Activated T-helper 1 cell treated with Interleukin-2 at 50 U/mL for 16 hours (primary cell): ENCODE results near the gene SLC17A2.
"Not testable (repeated sequence)": the region's sequence is repeated elsewhere in the genome, so short reads cannot be mapped to it uniquely, and the experiment has no call there.

ENCODE experiments used
- DNase-seq: peaks from one replicate; pipeline ENCODE4 v3.0.0-alpha.2; 2020; ENCODE audit warnings: low read depth

SLC17A2 gene

DNA sequence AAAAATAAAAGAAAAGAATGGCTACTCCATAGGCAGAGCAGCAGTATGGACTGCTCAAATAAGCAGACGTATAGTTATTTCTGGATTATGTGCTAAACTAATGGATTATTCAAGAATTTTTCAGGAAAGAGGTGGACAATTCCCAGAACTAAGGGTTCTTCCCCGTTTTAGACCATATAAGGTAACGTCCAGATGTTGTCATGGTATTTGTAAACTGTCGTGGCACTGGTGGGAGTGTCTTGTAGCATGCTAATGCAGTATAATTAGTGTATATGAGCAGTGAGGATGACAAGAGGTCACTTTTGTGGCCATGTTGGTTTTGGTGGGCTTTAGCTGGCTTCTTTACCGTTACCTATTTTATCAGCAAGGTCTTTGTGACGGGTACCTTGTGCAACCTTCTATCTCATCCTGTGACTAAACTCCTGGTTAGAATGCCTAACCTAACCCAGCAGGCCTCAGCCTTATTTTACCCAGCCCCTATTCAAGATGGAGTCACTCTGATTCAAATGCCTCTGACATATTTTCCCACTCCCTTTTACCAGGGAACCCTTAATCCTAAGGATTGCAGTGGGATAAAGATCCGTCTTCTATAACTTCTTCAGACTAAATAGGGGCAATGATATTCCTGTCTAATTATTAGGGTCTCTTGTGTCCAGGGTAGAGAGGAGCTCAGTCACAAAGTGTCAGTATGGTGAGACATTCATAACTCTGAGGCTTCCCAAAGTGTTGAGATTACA lies 21.0 kb upstream of the SLC17A2 start:
- no peak for DNase-seq

DNA sequence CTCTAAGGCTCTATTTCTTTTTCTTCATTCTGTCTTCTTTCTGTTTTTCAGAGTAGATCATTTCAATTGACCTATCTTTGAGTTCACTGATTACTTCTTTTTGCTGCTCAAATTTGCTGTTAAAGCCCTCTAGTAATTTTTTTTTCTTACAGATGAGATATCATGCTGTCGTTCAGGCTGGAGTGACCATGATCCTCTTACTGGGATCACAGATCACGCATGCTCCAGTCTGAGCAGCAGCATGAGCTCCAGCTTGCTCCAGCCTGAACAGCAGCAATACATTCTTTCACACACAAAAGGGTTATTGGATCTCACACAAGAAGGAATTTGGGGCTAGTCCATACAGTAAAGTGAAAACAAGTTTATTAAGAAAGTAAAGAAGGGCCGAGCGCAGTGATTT lies 19.8 kb upstream of the SLC17A2 start:
- no peak for DNase-seq

DNA sequence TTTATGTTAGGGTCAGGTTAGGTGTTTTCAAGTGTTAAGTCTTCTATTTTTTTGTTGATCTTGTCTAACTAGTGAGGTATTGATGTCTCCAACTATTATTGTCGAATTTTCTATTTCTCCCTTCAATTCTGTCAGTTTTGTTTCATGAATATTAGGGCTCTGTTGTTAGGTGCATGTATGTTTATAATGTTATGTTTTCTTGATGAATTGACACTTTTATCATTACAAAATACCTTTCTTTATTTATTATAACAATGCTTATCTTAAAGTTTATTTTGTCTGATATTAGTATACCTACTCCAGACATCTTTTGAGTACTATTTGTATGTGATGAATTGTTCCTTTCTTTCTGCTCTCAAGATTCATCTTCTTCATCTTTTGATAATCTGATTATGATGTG lies 19.2 kb upstream of the SLC17A2 start:
- DNase-seq, result no peak

DNA sequence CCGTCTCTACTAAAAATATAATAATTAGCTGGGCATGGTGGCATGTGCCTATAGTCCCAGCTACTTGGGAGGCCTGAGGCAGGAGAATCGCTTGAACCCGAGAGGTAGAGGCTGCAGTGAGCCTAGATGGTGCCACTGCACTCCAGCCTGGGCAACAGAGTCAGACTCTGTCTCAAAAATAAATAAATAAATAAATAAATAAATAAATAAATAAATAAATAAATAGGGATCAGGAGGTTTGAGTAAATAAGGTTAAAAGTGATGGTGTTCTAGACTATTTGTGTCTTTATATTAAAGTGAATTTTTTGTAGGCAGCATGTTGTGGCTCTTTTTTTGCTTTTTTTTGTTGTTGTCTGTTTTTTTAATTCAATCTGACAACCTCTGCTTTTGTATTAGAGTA lies 17.0 kb upstream of the SLC17A2 start:
- not testable (repeated sequence) for DNase-seq

DNA sequence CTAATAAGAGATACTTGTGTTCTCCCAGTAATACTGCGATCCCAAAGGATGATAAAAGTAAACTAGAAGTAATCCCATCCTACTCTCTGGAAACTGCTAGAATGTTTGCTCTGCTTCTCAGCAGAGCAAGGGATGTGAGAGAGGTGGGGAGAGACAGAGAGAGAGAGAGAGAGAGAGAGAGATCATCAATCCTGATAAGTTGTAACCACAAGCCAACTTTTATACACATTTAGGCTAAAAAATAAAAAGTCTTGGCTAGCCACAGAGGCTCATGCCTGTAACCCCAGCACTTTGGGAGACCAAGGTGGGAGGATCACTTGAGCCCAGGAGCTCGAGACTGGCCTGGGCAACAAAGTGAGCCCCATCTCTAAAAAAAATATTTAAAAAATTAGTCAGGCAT lies 16.1 kb upstream of the SLC17A2 start:
- DNase-seq, result no peak

DNA sequence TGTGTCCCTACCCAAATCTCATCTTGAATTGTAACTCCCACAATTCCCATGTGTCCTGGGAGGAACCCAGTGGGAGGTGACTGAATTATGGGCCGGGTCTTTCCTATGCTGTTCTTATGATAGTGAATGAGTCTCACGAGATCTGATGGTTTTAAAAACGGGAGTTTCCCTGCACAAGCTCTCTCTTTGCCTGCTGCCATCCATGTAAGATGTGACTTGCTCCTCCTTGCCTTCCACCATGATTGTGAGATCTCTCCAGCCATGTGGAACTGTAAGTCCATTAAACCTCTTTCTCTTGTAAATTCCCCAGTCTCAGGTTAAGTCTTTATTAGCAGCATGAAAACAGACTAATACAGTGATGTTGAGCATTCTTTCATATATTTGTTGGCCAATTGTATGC lies 15.2 kb upstream of the SLC17A2 start:
- not testable (repeated sequence) for DNase-seq

DNA sequence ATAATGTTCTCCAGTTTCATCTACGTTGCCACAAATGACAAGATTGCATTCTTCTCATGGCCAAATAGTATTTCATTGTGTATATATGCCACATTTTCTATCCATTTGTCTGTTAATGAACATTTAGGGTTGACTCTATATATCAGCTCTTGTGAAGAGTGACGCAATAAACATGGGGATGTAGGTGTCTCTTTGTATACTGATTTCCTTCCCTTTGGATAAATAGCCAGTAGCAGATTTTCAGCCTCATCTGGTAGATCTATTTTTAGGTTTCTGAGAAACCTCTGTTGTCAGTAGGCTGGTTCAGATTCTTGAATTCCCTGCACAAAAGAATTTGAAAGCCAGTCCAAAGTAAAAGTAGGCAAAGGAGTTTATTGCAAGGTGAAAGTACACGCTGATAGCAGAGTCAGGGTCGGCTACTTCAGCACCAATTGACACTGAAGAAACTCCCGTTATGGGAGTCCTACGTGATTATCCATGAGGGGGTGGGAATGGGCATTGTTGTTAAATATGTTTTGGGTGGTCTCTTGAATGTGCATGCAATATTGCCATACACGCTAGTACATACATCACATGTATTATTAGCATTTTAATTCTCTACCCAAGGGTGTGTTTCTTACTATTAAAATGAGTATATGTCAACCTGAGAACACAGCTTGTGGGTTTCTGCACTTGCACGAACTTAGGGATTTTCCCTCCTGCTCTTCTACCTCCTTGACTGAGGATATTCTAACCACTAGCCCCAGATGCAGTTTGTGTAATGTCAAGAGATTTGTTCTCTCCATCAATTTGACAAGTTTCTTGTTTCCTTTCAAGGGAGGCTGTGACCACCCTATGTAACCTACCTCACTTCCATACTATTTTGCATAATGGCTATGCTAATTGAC lies 14.4 kb upstream of the SLC17A2 start:
- DNase-seq, result no peak

DNA sequence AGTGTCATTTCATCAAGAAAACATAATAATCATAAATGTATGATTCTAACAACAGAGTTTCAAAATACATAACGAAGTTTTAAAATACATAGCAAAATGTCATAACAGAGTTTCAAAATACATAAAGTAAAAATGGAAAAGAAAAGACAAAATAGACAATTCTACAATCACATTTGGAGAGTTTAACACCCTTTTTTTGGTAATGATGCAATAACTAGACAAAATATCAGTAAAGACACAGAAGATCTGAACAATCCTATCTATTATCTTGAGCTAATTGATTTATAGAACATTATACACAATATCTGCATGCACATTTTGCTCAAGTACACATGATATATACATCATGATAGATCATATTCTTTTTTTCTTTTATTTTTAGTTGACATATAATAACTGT lies 13.4 kb upstream of the SLC17A2 start:
- DNase-seq, result no peak

DNA sequence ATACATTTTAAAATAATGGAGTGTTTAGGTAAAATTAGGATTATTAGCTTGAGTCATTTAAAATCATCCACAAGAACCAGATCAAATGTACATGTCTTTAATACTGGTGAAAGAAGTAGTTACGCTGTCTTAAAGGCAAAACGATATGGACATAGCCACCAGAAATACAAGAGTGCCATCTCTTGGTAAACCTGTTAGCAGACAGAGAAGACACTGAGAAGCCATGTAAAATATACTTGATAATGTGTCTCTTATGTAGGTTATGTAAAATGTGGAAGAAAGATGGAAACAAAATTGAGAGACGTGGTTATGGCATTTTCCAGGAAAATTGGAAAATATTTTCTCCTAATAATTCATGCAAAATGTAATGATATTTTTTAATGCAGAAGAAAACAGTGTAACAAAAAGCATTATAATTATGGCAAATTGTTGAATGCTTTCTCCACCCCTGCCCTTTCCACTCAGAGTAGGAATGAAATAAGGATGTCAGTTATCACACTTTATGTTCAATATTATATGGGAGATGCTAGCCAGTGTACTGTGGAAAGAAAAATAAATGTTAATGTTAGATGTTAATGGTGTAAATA lies 12.2 kb upstream of the SLC17A2 start:
- DNase-seq, result no peak

DNA sequence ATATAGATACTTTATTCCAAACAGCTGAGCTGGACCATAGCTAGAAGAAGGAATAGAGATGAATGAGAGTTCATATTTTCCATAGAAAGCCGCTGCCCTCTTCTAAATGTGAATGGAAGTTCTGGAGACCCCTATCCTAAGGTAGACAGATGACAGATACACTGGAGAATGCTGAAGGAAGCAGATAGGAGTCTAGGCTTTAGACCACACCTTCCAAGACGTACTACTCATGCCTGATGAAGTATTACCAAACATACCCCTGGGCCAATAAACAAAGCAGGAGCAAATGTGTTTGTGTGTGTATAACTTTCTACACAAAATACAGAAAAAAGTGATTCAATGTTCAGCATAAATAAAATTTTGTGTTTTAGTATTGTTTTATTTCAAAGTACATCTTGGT lies 9.1 kb upstream of the SLC17A2 start:
- no peak for DNase-seq

DNA sequence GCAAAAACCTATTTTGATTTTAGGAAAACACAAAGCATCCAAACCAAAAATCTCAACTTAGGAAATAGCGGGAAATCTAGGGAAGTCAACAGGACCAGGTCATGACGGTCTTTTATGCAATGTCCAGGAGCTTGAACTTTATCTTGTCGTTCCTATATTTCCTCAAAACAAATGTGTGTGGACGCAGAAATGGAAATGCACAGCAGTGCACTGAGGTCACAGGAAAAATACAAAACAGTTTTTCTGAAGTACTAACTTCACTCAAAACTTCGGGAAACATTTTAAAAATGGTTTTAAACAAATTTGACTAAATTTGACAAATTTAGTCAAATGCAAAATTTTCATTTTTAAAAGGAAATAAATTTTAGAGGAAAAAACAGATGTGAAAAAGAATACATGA lies 5.5 kb upstream of the SLC17A2 start:
- no peak for DNase-seq

DNA sequence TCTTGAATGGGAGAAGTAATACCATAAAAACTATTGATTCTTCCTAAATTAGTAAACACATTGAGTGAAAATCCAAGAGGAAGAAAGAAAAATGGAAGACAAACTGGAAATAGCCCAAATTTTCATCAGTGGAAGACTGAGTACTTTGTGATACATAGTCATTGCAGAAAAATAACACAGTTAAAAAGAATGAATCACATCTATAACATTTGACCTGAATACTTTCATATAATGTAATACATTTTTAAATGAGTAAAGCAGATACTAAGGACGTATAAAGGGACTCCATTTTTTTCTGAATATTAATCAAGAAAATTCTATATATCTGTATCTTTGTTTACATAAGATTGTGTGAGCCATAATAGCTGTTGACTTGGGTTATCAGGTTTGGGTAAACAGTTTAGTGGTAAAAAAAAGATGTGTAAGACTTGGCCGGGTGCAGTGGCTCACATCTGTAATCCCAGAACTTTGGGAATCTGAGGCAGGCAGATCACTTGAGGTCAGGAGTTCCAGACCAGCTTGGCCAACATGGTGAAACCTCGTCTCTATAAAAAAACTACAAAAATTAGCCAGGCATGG lies 4.3 kb upstream of the SLC17A2 start:
- DNase-seq, result no peak

DNA sequence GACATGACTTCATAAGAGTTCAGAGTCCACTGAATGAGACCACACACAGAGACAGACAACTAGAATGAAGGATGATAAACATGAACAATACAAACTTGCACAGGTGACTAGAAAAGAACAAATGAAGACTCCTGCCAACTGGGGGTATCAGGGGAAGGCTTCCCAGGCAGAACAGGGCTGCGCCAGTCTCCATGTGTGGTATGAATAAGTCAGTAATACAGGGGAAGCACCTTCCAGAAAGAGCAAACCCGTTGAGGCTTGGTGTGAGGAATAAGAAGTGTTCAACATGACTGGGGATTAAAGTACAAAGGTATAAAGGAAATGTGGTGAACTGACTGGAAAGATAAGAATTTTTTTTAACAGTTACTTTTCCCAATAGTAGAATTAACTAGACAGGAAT lies 3.7 kb upstream of the SLC17A2 start:
- DNase-seq, result no peak

DNA sequence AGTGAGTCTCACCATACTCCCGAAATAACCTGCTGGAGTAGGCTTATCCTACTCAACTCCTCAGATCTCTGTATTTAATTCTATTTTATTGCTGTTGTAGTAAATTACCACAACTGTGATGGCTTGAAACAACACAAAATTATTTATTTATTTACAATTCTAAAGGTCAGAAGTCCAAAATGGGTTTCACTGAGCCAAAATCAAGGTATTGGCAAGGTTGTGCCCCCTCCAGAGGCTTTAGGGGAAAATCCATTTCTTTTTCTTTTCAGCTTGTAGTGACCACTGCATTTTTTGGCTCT lies 869 bp upstream of the SLC17A2 start:
- no peak for DNase-seq

DNA sequence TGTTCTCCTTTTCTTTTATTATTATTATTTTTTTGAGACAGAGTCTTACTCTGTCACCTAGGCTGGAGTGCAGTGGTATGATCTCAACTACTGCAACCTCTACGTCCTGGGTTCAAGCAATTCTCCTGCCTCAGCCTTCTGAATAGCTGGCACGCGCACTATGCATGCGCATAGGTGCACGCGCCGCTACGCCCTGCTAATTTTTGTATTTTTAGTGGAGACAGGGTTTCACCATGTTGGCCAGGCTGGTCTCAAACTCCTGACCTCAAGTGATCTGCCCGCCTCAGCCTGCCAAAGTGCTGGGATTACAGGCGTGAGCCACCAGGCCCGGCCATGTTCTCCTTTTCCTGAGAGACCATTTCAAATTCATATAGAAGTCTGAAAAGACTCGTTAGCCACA lies 706 bp downstream of the SLC17A2 start:
- not testable (repeated sequence) for DNase-seq

DNA sequence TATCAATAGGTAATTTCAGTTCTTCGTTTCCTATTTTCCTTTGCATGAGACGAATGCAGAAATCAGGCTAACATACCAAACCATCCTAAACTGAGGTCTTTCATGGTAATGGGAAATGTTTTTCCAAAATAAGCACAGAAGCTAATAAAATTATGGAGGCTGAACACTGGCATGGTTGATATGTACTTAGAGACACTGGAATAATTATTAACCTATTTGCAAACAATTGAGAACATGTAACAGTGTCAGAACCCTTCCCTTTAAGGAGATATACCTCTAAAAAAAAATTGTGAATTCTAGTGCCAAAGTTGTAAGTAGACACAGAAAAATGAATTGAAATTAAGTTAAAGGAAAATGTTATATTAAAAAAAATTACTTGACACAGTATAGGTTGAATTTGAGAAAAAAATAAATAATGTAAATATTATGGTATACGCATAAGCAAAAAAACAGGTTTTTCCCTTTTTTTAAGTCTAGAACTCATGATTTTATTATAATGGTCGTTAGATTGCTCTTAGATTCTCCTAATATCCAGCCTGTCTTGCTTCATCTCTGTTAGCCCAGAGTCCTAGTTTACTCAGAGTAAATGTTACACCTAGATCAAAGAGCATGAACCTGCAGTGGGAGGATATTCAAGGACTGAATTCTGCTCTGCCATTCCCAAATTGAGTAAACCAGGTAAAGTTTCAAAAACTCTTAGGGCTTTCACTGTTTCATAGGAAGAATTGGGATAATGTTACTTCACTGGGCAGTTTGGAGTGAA lies 1.7 kb downstream of the SLC17A2 start:
- no peak for DNase-seq

DNA sequence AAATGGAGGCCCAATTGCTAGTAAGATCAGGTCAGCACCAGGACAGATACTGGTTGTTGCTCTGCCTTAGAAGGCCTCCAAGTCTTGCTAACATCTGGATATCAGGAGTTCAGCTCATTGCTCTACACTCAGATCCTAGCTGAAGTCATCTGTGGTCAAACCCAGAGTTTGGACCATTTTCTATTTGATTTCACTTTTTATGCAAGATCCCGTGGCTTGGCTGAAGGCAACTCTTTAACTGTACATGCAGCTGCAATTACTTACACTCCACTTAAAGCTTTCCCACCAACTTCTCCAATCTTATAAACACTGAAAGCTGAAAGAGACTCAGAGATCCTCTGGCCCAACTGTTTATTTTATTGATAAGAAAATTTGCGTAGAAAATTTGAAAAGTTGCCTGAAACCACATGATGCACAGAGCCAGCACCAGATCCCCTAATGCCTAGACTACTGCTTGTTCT lies 2.7 kb downstream of the SLC17A2 start:
- DNase-seq, result no peak

DNA sequence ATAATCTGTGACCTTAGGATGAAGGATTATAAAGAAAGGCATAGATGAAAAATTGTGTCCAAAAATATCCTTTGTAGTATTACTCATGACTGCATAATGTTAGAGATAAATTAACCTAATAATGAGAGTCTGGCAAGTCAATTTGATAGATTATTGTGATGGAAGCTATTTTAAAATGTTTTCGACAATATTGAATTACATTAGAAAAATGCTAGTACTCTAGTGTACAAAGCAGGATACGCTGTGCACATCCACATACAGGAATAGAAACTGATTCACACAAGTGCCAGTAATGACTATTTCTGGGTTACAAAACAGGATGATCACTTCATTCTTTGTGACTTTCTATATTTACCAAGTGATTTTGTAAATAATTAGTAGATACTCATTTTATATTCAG lies 3.3 kb downstream of the SLC17A2 start:
- no peak for DNase-seq

DNA sequence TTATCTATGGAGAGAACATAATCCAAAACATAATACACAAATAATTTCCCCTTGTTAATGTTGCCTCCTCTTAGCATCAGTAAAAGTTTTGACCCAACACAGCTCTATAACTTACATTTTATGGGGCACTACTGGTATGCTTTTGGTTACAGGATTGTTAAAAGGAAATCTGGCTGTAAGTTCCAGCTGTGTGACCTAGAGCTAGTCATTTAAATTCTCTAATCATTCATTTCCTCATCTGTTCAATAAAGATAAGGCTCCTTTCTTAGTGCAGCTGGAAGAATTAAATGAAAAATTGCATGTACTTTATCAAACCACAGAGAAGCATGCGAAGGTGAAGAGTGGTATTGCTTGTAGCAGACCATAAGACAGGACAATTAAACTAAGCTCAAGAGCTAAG lies 4.6 kb downstream of the SLC17A2 start:
- no peak for DNase-seq

DNA sequence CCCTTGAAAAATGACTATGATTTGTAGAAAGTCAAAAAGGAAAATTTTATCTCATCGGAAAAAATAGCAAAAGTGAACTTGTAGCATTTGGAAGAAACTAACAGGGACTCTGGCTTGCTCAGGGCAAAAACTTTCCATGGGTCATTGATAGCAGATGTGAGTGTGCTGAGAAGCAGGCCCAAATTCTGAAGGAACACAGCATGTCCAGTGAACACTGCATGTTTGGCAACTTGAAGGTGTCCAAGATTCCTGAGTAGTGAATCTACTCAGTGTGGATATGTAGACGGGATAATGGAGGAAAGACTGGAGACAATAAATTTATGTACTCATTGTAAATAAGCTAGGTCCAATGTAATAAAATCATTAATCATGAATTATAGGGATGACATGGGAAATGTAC lies 8.2 kb downstream of the SLC17A2 start:
- DNase-seq, result no peak

DNA sequence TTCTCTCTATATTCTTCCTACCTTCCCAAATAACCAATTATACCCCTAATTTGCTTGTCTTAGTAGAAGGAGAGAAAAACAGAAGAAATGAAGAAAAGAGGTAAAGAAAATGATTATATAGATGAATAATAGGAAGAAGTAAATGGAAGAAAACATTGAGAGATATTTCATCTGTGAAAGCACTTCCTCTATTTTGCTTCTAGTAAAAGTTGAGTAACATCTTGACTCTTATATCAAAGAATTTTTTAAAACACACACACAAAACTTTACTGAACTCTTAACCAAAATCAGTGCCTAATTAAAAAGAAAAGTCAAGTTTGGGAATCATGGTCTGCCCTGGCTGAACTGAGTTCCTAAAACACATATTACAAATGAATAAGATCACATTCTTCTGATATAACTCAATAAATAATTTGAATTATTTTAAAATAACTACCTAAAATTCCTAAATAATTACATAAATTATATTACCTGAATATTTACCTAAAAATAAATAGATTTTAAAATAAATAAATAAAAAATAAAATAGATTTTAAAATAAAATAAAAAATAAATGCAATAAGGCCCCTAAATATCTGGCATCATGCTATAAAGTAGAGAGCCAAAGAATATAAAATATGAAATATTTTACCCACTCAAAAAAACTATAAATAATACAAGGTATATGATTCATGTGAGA lies 8.8 kb downstream of the SLC17A2 start:
- no peak for DNase-seq

DNA sequence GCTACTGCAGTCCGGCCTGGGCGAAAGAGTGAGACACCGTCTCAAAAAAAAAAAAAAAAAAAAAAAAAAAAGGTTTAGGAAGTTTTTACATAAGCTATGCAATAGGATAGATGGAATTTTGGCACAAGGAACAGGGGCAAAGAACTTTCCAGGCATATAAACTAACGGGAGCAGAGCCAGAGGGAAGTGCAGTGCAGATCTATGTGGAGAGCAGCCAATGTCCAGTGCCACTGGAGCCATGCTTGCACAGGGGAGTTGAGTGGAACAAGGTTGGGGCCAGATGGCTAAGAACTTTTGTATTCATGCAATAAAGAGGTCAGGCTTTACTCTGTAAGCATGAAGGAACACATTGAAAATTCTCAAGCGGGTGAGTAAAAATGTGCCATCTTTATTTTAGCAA lies 10.8 kb downstream of the SLC17A2 start:
- no peak for DNase-seq
